Subcutaneous adipose tissue (tissue), 4 donors: ENCODE results near the gene C11orf54. TPM values are rescaled to one million over a fixed set of nuclear protein-coding genes. Genes with fewer than 3 reads are reported as not detected.

Experiments used
- CTCF ChIP-seq: fragments of 450-650 bp; IDR thresholded peaks from one replicate; pipeline ENCODE4 v1.5.1; 2016; ENCODE audit warnings: low read depth, mild to moderate bottlenecking, control low read depth, antibody characterized with exemption, moderate library complexity
- total RNA-seq, 4 donors: library from RNA; depleted of rRNA; stranded (reverse); fragments of >200 nt; gene quantifications; one replicate each; pipeline ENCODE4 v1.1.0, GENCODE V29; 2016

Gene C11orf54
- total RNA-seq, 4 donors from 2014 or later, result 42.2 to 58.6 (median 50.5) TPM

- no peak for TF ChIP-seq CTCF
Observed at GRCh38 chr11:93757301-93757700, 15.8 kb downstream of the C11orf54 start.

- no peak for TF ChIP-seq CTCF
Observed at GRCh38 chr11:93757924-93758865, 16.7 kb downstream of the C11orf54 start.

- TF ChIP-seq CTCF, result no peak
Observed at GRCh38 chr11:93761910-93762309, 20.4 kb downstream of the C11orf54 start.

- no peak for TF ChIP-seq CTCF
Observed at GRCh38 chr11:93765551-93765950, 24.1 kb downstream of the C11orf54 start.

- no peak for TF ChIP-seq CTCF
Observed at GRCh38 chr11:93766504-93766903, 25.0 kb downstream of the C11orf54 start.

GRCh38 chr11:93767018-93767417 lies 25.5 kb downstream of the C11orf54 start:
- no peak for TF ChIP-seq CTCF

- TF ChIP-seq CTCF, result no peak
Observed at GRCh38 chr11:93770160-93770559, 28.7 kb downstream of the C11orf54 start.
